Panc1 (cell line): ENCODE results near the gene NELFB. TPM values are rescaled to one million over a fixed set of nuclear protein-coding genes. Genes with fewer than 3 reads are reported as not detected.
A peak's percentile ranks its signal among the peaks of the same experiment; 100 is the strongest.

ENCODE experiments used
- ATAC-seq: fragments of 200-7000 bp; cut with Tn5 transposase; 2 replicates; pipeline ENCODE4 v1.9.1; 2020; ENCODE audit warnings: mild to moderate bottlenecking, moderate library complexity
- BruUV-seq: library from RNA; stranded (reverse); fragments of 400-500 nt; replicated peaks from 2 replicates; lab custom pipeline; 2021; lab: Mats Ljungman, UMichigan
- CTCF ChIA-PET: fragments of 300-600 bp; sonication (Branson Sonifier 250); formaldehyde crosslinking; loops from one replicate; lab custom pipeline; 2022; ENCODE audit warnings: antibody characterized with exemption; lab: Charles Lee
- POLR2A ChIA-PET: fragments of 300-600 bp; sonication (Branson Sonifier 250); formaldehyde crosslinking; loops from one replicate; lab custom pipeline; 2022; ENCODE audit warnings: antibody characterized with exemption; lab: Charles Lee
- DNase-seq: peaks from one replicate; pipeline ENCODE4 v3.0.0-alpha.2; 2010; ENCODE audit warnings: low read depth, low spot score
- H3K27ac ChIP-seq: 2 replicates; pipeline ENCODE4 v1.5.1; 2011; ENCODE audit warnings: mild to moderate bottlenecking, low read length, inconsistent platforms
- H3K27me3 ChIP-seq: fragments of 200-500 bp; sonication (Bioruptor generic); 2 replicates; pipeline ENCODE4 v1.6.0; 2014; ENCODE audit warnings: low read length, inconsistent platforms; ENCODE audit not compliant: control insufficient read depth, insufficient read depth
- H3K36me3 ChIP-seq: fragments of 200-500 bp; sonication (Bioruptor generic); 2 replicates; pipeline ENCODE4 v1.5.1; 2014; ENCODE audit warnings: inconsistent platforms, mild to moderate bottlenecking, low read length, moderate library complexity; ENCODE audit not compliant: control insufficient read depth, insufficient read depth
- H3K4me1 ChIP-seq: 2 replicates; pipeline ENCODE4 v1.5.1; 2011; ENCODE audit warnings: inconsistent platforms, mild to moderate bottlenecking, low read length, moderate library complexity; ENCODE audit not compliant: control insufficient read depth, insufficient read depth
- H3K4me3 ChIP-seq, 2 experiments: 2 replicates each; pipeline ENCODE4 v1.5.1; 2011 to 2012; ENCODE audit warnings: low read depth in 2 of 2, low read length in 2 of 2, mild to moderate bottlenecking in 2 of 2, inconsistent platforms in 1 of 2, moderate library complexity in 1 of 2
- H3K9me3 ChIP-seq: fragments of 200-500 bp; sonication (Bioruptor generic); 2 replicates; pipeline ENCODE4 v1.5.1; 2014; ENCODE audit warnings: low read depth, mild to moderate bottlenecking, inconsistent platforms, low read length, moderate library complexity; ENCODE audit not compliant: control insufficient read depth, insufficient read depth
- POLR2AphosphoS5 ChIP-seq: IDR thresholded peaks from 2 replicates; pipeline ENCODE4 v1.6.1; 2012; ENCODE audit warnings: mild to moderate bottlenecking, low read depth, low read length, moderate library complexity
- SIN3A ChIP-seq: IDR thresholded peaks from 2 replicates; pipeline ENCODE4 v1.6.1; 2012; ENCODE audit warnings: low read depth, mild to moderate bottlenecking, low read length, moderate library complexity, borderline replicate concordance; ENCODE audit not compliant: insufficient read depth
- TCF7L2 ChIP-seq: IDR thresholded peaks from 2 replicates; pipeline ENCODE4 v1.6.1; 2011; ENCODE audit warnings: mild to moderate bottlenecking, low read depth, low read length, inconsistent platforms
- in situ Hi-C: cut with HindIII; loops from 2 replicates; pipeline ENCODE4 v1.10.0; 2016; ENCODE audit warnings: low sequenced_read_pairs, low pct_unique_long_range_greater_than_20kb
- intact Hi-C: fragments of 100-400 bp; cut with micrococcal nuclease; formaldehyde crosslinking; loops from one replicate; pipeline ENCODE4 v1.10.0; 2022; ENCODE audit not compliant: unreplicated experiment
- total RNA-seq: library from RNA; stranded (reverse); gene quantifications from one replicate; pipeline ENCODE4 v1.2.1, GENCODE V29; 2021; ENCODE audit not compliant: unreplicated experiment
- TF ChIP-seq, protein P1 (sequence below): fragments of 450-650 bp; IDR thresholded peaks from 2 replicates; pipeline ENCODE4 v1.5.1; 2017; ENCODE audit warnings: mild to moderate bottlenecking
- TF ChIP-seq, protein P2 (sequence below), 2 experiments: IDR thresholded peaks; 2 replicates each; pipeline ENCODE4 v1.6.1; 2011 to 2012; ENCODE audit warnings: low read depth in 2 of 2, control low read depth in 1 of 2, low read length in 1 of 2, mild to moderate bottlenecking in 1 of 2, moderate library complexity in 1 of 2; ENCODE audit not compliant: insufficient read depth in 1 of 2

Gene NELFB
- total RNA-seq, 1 experiment from 2014 or later: 62.4 TPM

DNA sequence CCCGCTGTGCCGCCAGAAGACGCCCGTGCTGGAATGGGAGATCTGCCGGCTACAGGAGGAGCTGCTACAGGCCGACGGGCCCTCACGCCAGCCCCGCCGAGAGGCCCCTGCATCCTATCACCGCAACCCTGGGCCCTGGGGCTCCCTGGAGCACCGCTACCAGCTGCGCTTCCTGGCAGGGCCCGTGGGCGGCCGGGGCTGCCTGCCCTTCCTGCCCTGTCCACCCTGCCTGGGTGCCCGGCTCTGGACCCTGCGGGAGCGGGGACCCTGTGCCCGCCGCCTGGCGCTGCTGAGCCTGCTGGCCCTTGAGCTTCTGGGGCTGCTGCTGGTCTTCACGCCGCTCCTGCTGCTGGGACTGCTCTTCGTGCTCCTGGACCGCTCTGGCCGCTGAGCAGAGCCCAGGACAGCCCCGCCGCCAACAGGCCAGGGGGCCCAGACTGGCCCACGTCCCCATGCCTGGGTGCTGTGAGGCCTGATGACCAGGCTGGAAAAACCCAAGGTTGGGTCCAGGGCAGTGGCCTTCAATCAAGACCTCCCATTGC, 36.8 kb upstream of the NELFB start:
- peak overlapping the region; percentile 33 to 48 for H3K4me3 ChIP-seq
- peaks cover 26% of the 10 kb centered on the region for H3K4me1 ChIP-seq
- peak; percentile 4 for ATAC-seq
- no peaks in the 10 kb centered on the region for H3K9me3 ChIP-seq
- H3K36me3 ChIP-seq: no peaks in the 10 kb centered on the region
- in situ Hi-C loops (no loop called here), intact Hi-C loops (no loop called here)
- BruUV-seq: no TSS peak
- H3K27ac ChIP-seq: peak overlapping the region; percentile 86
- no peak for DNase-seq
- TF ChIP-seq SIN3A: no peak
- TF ChIP-seq, protein P1, sequence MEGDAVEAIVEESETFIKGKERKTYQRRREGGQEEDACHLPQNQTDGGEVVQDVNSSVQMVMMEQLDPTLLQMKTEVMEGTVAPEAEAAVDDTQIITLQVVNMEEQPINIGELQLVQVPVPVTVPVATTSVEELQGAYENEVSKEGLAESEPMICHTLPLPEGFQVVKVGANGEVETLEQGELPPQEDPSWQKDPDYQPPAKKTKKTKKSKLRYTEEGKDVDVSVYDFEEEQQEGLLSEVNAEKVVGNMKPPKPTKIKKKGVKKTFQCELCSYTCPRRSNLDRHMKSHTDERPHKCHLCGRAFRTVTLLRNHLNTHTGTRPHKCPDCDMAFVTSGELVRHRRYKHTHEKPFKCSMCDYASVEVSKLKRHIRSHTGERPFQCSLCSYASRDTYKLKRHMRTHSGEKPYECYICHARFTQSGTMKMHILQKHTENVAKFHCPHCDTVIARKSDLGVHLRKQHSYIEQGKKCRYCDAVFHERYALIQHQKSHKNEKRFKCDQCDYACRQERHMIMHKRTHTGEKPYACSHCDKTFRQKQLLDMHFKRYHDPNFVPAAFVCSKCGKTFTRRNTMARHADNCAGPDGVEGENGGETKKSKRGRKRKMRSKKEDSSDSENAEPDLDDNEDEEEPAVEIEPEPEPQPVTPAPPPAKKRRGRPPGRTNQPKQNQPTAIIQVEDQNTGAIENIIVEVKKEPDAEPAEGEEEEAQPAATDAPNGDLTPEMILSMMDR: no peak
- TF ChIP-seq TCF7L2: no peak
- no peak for TF ChIP-seq POLR2AphosphoS5
- TF ChIP-seq, protein P2, sequence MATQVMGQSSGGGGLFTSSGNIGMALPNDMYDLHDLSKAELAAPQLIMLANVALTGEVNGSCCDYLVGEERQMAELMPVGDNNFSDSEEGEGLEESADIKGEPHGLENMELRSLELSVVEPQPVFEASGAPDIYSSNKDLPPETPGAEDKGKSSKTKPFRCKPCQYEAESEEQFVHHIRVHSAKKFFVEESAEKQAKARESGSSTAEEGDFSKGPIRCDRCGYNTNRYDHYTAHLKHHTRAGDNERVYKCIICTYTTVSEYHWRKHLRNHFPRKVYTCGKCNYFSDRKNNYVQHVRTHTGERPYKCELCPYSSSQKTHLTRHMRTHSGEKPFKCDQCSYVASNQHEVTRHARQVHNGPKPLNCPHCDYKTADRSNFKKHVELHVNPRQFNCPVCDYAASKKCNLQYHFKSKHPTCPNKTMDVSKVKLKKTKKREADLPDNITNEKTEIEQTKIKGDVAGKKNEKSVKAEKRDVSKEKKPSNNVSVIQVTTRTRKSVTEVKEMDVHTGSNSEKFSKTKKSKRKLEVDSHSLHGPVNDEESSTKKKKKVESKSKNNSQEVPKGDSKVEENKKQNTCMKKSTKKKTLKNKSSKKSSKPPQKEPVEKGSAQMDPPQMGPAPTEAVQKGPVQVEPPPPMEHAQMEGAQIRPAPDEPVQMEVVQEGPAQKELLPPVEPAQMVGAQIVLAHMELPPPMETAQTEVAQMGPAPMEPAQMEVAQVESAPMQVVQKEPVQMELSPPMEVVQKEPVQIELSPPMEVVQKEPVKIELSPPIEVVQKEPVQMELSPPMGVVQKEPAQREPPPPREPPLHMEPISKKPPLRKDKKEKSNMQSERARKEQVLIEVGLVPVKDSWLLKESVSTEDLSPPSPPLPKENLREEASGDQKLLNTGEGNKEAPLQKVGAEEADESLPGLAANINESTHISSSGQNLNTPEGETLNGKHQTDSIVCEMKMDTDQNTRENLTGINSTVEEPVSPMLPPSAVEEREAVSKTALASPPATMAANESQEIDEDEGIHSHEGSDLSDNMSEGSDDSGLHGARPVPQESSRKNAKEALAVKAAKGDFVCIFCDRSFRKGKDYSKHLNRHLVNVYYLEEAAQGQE (IDR thresholded peaks at IDR 0.05; ENCODE audit: insufficient read depth in 1 of 2, low read depth in 2 of 2, low read length in 1 of 2): no peak
- no peaks in the 10 kb centered on the region for H3K27me3 ChIP-seq
- POLR2A ChIA-PET: no interaction called here
- CTCF ChIA-PET: interaction anchor here (1.5 kb wide), 1 partner anchor 14 kb away, joined by 12 read pairs; no protein-coding TSS in a partner anchor

DNA sequence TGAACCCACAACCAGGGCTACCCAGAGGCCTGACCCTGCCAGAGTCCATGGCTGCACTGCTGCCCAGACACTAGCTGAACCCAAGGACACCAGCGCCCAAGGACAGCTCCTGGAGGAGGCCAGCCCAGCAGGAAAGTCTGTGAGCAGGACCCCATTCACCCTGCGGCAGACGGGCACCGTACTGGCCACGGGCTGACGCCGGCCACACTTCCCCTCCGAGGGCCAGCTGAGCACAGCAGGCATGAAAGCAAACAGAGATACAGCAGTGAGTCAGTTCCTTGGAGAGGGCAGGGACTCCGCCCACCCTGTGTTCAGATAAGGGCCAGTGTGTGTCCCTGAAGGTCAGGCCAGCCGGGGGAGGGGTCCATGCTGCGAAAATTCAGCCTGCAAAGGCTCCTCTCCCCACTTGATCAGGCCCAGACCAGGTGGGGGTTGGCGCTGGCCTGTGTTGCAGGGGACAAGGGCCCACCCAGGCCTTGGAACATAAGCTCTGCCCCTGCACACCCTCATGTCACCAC, 36.3 kb upstream of the NELFB start:
- peak overlapping the region; percentile 33 to 48; a peak in 2 of 4 replicates for H3K4me3 ChIP-seq
- DNase-seq (no peak), ATAC-seq (peak; percentile 42)
- H3K27ac ChIP-seq: peak overlapping the region; percentile 86
- in situ Hi-C loops (no loop called here), intact Hi-C loops (no loop called here)
- POLR2A ChIA-PET: no interaction called here
- H3K9me3 ChIP-seq: no peaks in the 10 kb centered on the region
- H3K27me3 ChIP-seq: no peaks in the 10 kb centered on the region
- no TSS peak for BruUV-seq
- peak; percentile 37; the same call in 1 of the 2 replicates for TF ChIP-seq POLR2AphosphoS5
- TF ChIP-seq, protein P1: no peak
- TF ChIP-seq, protein P2 (IDR thresholded peaks at IDR 0.05; ENCODE audit: insufficient read depth in 1 of 2, low read depth in 2 of 2, low read length in 1 of 2): no peak
- no peak for TF ChIP-seq SIN3A
- peak; percentile 48; the same call in 1 of the 2 replicates for TF ChIP-seq TCF7L2
- peaks cover 2% of the 10 kb centered on the region; the same call in 1 of the 2 replicates for H3K36me3 ChIP-seq
- CTCF ChIA-PET: interaction anchor here (1.5 kb wide), 1 partner anchor 15 kb away, joined by 12 read pairs; no protein-coding TSS in a partner anchor
- H3K4me1 ChIP-seq: peaks cover 26% of the 10 kb centered on the region
